VCaP (cell line): ENCODE data around the gene NUP58.

Source experiments
- H3K27ac ChIP-seq: fragments of 450-650 bp; 2 replicates; pipeline ENCODE4 v1.5.1; 2017
- TF ChIP-seq, protein P1 (sequence below): fragments of 450-650 bp; conservative IDR thresholded peaks from 2 replicates; pipeline ENCODE4 v1.5.1; 2017; ENCODE audit warnings: mild to moderate bottlenecking, moderate library complexity

NUP58 gene

DNA sequence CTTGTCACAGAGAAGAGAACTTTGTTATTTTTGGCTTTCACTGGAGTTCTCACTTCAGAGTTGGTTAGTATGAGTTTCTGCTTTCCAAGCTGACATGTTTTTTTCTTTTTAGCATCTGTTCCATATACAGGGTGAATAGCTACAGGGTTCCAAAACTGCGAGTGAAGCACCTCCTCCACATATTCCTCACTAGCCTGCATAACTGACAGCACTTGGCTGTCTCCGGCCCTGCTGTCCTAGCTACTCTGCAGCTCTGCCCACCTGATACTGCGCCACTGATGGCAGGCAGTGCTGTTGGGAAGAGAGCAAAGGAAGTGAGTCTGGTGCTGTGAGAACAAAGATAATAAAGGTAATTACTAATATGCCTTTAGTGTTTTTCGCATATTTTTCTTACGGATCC lies 77.1 kb downstream of the NUP58 start:
- TF ChIP-seq, protein P1, sequence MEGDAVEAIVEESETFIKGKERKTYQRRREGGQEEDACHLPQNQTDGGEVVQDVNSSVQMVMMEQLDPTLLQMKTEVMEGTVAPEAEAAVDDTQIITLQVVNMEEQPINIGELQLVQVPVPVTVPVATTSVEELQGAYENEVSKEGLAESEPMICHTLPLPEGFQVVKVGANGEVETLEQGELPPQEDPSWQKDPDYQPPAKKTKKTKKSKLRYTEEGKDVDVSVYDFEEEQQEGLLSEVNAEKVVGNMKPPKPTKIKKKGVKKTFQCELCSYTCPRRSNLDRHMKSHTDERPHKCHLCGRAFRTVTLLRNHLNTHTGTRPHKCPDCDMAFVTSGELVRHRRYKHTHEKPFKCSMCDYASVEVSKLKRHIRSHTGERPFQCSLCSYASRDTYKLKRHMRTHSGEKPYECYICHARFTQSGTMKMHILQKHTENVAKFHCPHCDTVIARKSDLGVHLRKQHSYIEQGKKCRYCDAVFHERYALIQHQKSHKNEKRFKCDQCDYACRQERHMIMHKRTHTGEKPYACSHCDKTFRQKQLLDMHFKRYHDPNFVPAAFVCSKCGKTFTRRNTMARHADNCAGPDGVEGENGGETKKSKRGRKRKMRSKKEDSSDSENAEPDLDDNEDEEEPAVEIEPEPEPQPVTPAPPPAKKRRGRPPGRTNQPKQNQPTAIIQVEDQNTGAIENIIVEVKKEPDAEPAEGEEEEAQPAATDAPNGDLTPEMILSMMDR, result no peak
- no peak overlapping the region for H3K27ac ChIP-seq

DNA sequence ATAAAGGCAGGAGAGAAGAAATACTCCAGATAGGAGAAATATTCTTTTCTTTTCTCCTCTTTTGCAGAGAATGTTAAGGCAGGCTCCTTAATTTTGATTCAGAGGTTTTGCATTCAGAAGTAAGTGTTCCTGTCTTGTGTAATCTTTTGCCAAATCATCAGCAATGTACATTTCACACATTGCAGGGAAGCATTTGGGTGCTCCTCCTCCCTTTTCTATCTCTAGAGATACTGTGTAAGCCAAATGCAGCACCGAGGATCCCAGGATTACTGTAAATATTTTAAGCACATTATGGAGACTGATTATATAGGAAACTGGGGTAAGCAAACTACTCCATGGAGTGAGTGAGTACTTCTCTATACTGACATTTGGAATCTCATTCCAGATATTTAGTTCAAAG lies 77.6 kb downstream of the NUP58 start:
- no peak overlapping the region for H3K27ac ChIP-seq
- TF ChIP-seq, protein P1, result no peak

DNA sequence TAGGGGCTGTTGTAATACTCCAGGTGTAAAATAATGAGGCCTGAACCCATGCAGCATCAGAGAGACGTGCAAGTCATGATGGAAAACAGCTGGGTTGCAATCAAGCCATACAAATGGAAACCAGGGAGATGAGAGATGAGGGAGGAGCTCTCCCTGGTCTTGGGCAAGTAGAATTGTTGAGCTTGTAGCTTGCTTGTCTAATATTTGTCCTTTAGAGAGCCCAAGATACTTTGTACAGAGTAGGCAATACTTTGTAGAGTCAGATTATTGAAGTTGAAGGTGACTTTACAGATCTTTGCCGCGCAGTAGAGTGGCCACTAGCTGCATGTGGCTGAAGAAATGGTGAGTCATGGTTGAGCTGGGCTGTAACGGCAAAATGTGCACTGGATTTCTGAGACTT lies 78.7 kb downstream of the NUP58 start:
- TF ChIP-seq, protein P1, result no peak

DNA sequence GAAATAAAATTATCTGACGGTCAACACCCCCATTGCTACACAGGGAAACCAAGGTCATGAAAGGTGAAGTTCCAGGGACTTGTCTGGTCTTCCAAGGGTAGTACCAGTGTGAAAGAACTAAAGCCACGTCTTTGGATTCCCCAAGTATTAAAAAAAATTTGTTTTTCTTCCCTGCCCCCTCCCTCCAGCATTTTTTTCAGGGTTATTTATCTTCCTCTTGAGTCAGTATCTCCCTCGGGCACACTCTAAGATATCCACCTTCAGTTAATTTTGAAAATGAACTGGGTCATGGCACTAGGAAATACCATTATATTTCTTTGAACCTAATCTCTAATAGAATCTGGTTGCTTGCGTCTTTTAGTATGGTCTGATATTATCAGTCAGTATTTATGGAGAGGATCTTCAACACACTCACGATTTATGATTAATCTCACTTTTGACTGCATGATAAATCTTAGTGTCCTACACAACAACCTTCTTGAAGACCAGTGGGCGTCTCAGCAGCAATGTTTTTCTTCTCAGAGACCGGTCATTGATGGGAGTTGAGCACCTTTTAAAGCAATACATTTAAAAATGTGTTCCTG lies 79.4 kb downstream of the NUP58 start:
- H3K27ac ChIP-seq, result no peak overlapping the region
- TF ChIP-seq, protein P1, result no peak

More for the DNA sequence above, 78.7 kb downstream of the NUP58 start:
- no peak overlapping the region for H3K27ac ChIP-seq

DNA sequence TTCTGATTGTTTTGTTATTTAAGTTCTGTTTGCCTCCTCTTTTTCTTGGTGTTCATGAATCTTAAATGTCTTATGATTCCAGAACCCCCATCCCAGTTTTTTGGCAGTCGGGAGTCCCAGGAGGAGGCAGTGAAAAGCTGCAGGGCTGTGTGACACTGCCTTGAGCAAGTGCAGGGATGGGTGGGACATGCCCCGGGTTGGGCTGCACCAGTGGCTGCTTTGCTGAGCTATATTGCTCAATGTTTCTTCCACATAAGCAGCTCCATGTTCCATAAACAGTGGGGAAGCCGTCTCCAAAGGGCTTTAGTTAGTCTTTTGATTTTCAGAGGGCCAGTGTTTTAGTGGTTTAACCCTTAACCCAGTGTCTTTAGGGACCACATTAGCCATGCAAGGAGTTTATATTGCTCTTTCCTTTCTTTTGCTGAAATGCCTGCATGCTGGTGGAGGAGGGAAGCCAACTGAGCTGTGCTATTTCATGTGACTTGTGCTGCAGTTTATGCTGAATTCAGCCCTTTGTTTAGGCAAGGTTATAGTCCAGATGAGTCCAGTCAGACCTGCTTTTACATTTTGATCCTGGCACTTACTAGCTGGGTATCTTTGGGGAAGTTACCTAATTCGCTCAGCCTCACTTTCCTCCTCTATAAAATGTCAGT lies 83.5 kb downstream of the NUP58 start:
- TF ChIP-seq, protein P1, result no peak
- no peak overlapping the region for H3K27ac ChIP-seq

DNA sequence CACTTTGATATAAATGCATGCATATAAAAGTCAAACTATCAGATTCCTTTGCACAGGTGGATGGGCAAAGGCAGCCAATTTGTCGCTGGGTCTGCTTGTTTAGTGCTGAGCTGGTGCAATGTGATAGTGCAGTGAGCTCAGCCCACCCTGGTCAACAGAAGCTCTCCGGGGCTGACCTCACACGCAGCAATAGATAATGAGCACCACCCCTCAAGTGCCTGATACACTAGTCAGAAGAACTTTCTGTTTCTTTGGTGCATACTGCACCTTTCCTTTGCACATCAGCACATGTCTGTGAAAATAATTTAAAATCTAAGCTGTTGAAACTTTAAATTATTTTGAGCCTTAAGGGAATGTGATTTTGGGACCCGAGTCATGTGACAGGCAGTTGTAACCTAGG lies 90.5 kb downstream of the NUP58 start:
- H3K27ac ChIP-seq, result no peak overlapping the region
- TF ChIP-seq, protein P1, result no peak
